ENCODE measurements around the gene NEK7. TPM values are rescaled to one million over a fixed set of nuclear protein-coding genes. Genes with fewer than 3 reads are reported as not detected.
A peak's percentile ranks its signal among the peaks of the same experiment; 100 is the strongest.
"Not testable (repeated sequence)": the region's sequence is repeated elsewhere in the genome, so short reads cannot be mapped to it uniquely, and the experiment has no call there.

NEK7 gene
- total RNA-seq, 2 donors from 2014 or later: 55.9 to 64.9 TPM

GRCh38 chr1:198314817-198315216 lies 158.0 kb downstream of the NEK7 start:
- H3K27ac Mint-ChIP-seq; H3K4me3 Mint-ChIP-seq; H3K27me3 Mint-ChIP-seq (ENCODE audit: low read depth); H3K9me3 Mint-ChIP-seq; DNase-seq; ATAC-seq (replicated peaks in 1 of 2): not testable (repeated sequence)
- peaks cover 4 to 18% of the 10 kb centered on the region in 2 donors for H3K36me3 Mint-ChIP-seq (ENCODE audit: insufficient read depth in 2 of 2)
- H3K4me1 Mint-ChIP-seq (ENCODE audit: low read depth): peaks cover 17% of the 10 kb centered on the region

- not testable (repeated sequence) for H3K9me3 Mint-ChIP-seq; H3K27me3 Mint-ChIP-seq (ENCODE audit: low read depth); H3K27ac Mint-ChIP-seq; ATAC-seq (replicated peaks in 1 of 2); DNase-seq; H3K4me3 Mint-ChIP-seq
- peaks cover 4 to 19% of the 10 kb centered on the region in 2 donors for H3K36me3 Mint-ChIP-seq (ENCODE audit: insufficient read depth in 2 of 2)
- H3K4me1 Mint-ChIP-seq (ENCODE audit: low read depth): peaks cover 17% of the 10 kb centered on the region
Observed at GRCh38 chr1:198315331-198315730, 158.5 kb downstream of the NEK7 start.

GRCh38 chr1:198316546-198317100 lies 159.8 kb downstream of the NEK7 start:
- no peak for ATAC-seq (replicated peaks in 1 of 2)
- Mint-ChIP-seq H3K9me3 (peaks cover 0 to 5% of the 10 kb centered on the region in 2 donors), H3K36me3 (ENCODE audit: insufficient read depth in 2 of 2) (peaks cover 7 to 15% of the 10 kb centered on the region in 2 donors), H3K4me1 (ENCODE audit: low read depth) (peaks cover 17% of the 10 kb centered on the region), H3K27ac (no peak overlapping the region), H3K4me3 (no peak overlapping the region), H3K27me3 (ENCODE audit: low read depth) (no peaks in the 10 kb centered on the region)
- no peak for DNase-seq

GRCh38 chr1:198318085-198318484 lies 161.3 kb downstream of the NEK7 start:
- H3K9me3 Mint-ChIP-seq: peaks cover 0 to 2% of the 10 kb centered on the region in 2 donors
- H3K36me3 Mint-ChIP-seq (ENCODE audit: insufficient read depth in 2 of 2): peaks cover 5 to 10% of the 10 kb centered on the region in 2 donors
- H3K27ac Mint-ChIP-seq: peak overlapping the region; percentile 1
- H3K4me1 Mint-ChIP-seq (ENCODE audit: low read depth): peaks cover 17% of the 10 kb centered on the region
- H3K4me3 Mint-ChIP-seq: no peak overlapping the region
- no peaks in the 10 kb centered on the region for H3K27me3 Mint-ChIP-seq (ENCODE audit: low read depth)
- peak in 1 of 2 donors; percentile 52 for ATAC-seq (replicated peaks in 1 of 2)
- no peak for DNase-seq

GRCh38 chr1:198320759-198321158 lies 164.0 kb downstream of the NEK7 start:
- no peak overlapping the region for H3K27ac Mint-ChIP-seq
- ATAC-seq (replicated peaks in 1 of 2) (no peak), DNase-seq (no peak)
- H3K27me3 Mint-ChIP-seq (ENCODE audit: low read depth): no peaks in the 10 kb centered on the region
- no peak overlapping the region for H3K4me3 Mint-ChIP-seq
- H3K4me1 Mint-ChIP-seq (ENCODE audit: low read depth): peaks cover 14% of the 10 kb centered on the region
- peaks cover 3% of the 10 kb centered on the region in 2 donors for H3K36me3 Mint-ChIP-seq (ENCODE audit: insufficient read depth in 2 of 2)
- no peaks in the 10 kb centered on the region for H3K9me3 Mint-ChIP-seq

- no peaks in the 10 kb centered on the region for H3K36me3 Mint-ChIP-seq (ENCODE audit: insufficient read depth in 2 of 2)
- no peak overlapping the region for H3K27ac Mint-ChIP-seq
- H3K4me3 Mint-ChIP-seq: no peak overlapping the region
- peaks cover 7% of the 10 kb centered on the region for H3K27me3 Mint-ChIP-seq (ENCODE audit: low read depth)
- no peak for DNase-seq
- H3K4me1 Mint-ChIP-seq (ENCODE audit: low read depth): no peaks in the 10 kb centered on the region
- H3K9me3 Mint-ChIP-seq: no peaks in the 10 kb centered on the region
- ATAC-seq (replicated peaks in 1 of 2): no peak
Observed at GRCh38 chr1:198326232-198326631, 169.4 kb downstream of the NEK7 start.

GRCh38 chr1:198326915-198327314 lies 170.1 kb downstream of the NEK7 start:
- no peak for DNase-seq
- H3K9me3 Mint-ChIP-seq: no peaks in the 10 kb centered on the region
- H3K4me1 Mint-ChIP-seq (ENCODE audit: low read depth): no peaks in the 10 kb centered on the region
- ATAC-seq (replicated peaks in 1 of 2): no peak
- no peak overlapping the region for H3K27ac Mint-ChIP-seq
- no peaks in the 10 kb centered on the region for H3K36me3 Mint-ChIP-seq (ENCODE audit: insufficient read depth in 2 of 2)
- H3K4me3 Mint-ChIP-seq: no peak overlapping the region
- peaks cover 7% of the 10 kb centered on the region for H3K27me3 Mint-ChIP-seq (ENCODE audit: low read depth)

- no peak for DNase-seq
- no peak overlapping the region for H3K27ac Mint-ChIP-seq
- no peaks in the 10 kb centered on the region for H3K36me3 Mint-ChIP-seq (ENCODE audit: insufficient read depth in 2 of 2)
- H3K27me3 Mint-ChIP-seq (ENCODE audit: low read depth): peaks cover 7% of the 10 kb centered on the region
- H3K9me3 Mint-ChIP-seq: no peaks in the 10 kb centered on the region
- no peaks in the 10 kb centered on the region for H3K4me1 Mint-ChIP-seq (ENCODE audit: low read depth)
- ATAC-seq (replicated peaks in 1 of 2): no peak
- H3K4me3 Mint-ChIP-seq: no peak overlapping the region
Observed at GRCh38 chr1:198328458-198329032, 171.7 kb downstream of the NEK7 start.

- no peak for DNase-seq
- peaks cover 2 to 4% of the 10 kb centered on the region in 2 donors for H3K9me3 Mint-ChIP-seq
- no peaks in the 10 kb centered on the region for H3K4me1 Mint-ChIP-seq (ENCODE audit: low read depth)
- no peak overlapping the region for H3K4me3 Mint-ChIP-seq
- no peak for ATAC-seq (replicated peaks in 1 of 2)
- H3K27ac Mint-ChIP-seq: no peak overlapping the region
- peaks cover 0 to 3% of the 10 kb centered on the region in 2 donors for H3K36me3 Mint-ChIP-seq (ENCODE audit: insufficient read depth in 2 of 2)
- H3K27me3 Mint-ChIP-seq (ENCODE audit: low read depth): peaks cover 7% of the 10 kb centered on the region
Observed at GRCh38 chr1:198330982-198331615, 174.3 kb downstream of the NEK7 start.

- no peaks in the 10 kb centered on the region for H3K4me1 Mint-ChIP-seq (ENCODE audit: low read depth)
- peaks cover 4 to 5% of the 10 kb centered on the region in 2 donors for H3K9me3 Mint-ChIP-seq
- no peak for DNase-seq
- no peak overlapping the region for H3K27ac Mint-ChIP-seq
- H3K27me3 Mint-ChIP-seq (ENCODE audit: low read depth): peaks cover 7% of the 10 kb centered on the region
- no peak for ATAC-seq (replicated peaks in 1 of 2)
- H3K36me3 Mint-ChIP-seq (ENCODE audit: insufficient read depth in 2 of 2): peaks cover 0 to 3% of the 10 kb centered on the region in 2 donors
- no peak overlapping the region for H3K4me3 Mint-ChIP-seq
Observed at GRCh38 chr1:198333744-198334143, 176.9 kb downstream of the NEK7 start.

GRCh38 chr1:198335663-198336062 lies 178.9 kb downstream of the NEK7 start:
- H3K27ac Mint-ChIP-seq: no peak overlapping the region
- H3K9me3 Mint-ChIP-seq: peaks cover 5 to 7% of the 10 kb centered on the region in 2 donors
- peaks cover 0 to 3% of the 10 kb centered on the region in 2 donors for H3K36me3 Mint-ChIP-seq (ENCODE audit: insufficient read depth in 2 of 2)
- no peak for DNase-seq
- H3K4me1 Mint-ChIP-seq (ENCODE audit: low read depth): no peaks in the 10 kb centered on the region
- no peaks in the 10 kb centered on the region for H3K27me3 Mint-ChIP-seq (ENCODE audit: low read depth)
- ATAC-seq (replicated peaks in 1 of 2): no peak
- H3K4me3 Mint-ChIP-seq: no peak overlapping the region

GRCh38 chr1:198337886-198338285 lies 181.1 kb downstream of the NEK7 start:
- H3K36me3 Mint-ChIP-seq (ENCODE audit: insufficient read depth in 2 of 2): peaks cover 0 to 3% of the 10 kb centered on the region in 2 donors
- no peak overlapping the region for H3K4me3 Mint-ChIP-seq
- H3K4me1 Mint-ChIP-seq (ENCODE audit: low read depth): no peaks in the 10 kb centered on the region
- no peak for DNase-seq
- no peaks in the 10 kb centered on the region for H3K27me3 Mint-ChIP-seq (ENCODE audit: low read depth)
- peaks cover 5 to 8% of the 10 kb centered on the region in 2 donors for H3K9me3 Mint-ChIP-seq
- ATAC-seq (replicated peaks in 1 of 2): no peak
- H3K27ac Mint-ChIP-seq: no peak overlapping the region

GRCh38 chr1:198340139-198340538 lies 183.3 kb downstream of the NEK7 start:
- ATAC-seq (replicated peaks in 1 of 2) (no peak), DNase-seq (no peak)
- peaks cover 5% of the 10 kb centered on the region for H3K27me3 Mint-ChIP-seq (ENCODE audit: low read depth)
- H3K9me3 Mint-ChIP-seq: peaks cover 5 to 8% of the 10 kb centered on the region in 2 donors
- peaks cover 0 to 3% of the 10 kb centered on the region in 2 donors for H3K36me3 Mint-ChIP-seq (ENCODE audit: insufficient read depth in 2 of 2)
- no peak overlapping the region for H3K4me3 Mint-ChIP-seq
- H3K4me1 Mint-ChIP-seq (ENCODE audit: low read depth): no peaks in the 10 kb centered on the region
- H3K27ac Mint-ChIP-seq: no peak overlapping the region

All from activated T-cell treated with anti-CD3 and anti-CD28 coated beads, Interleukin-2, amount 50 U/mL, for 72 hours (primary cell).